GOT3 (cell line): ENCODE measurements around the gene PTBP1.
"Not testable (repeated sequence)": the region's sequence is repeated elsewhere in the genome, so short reads cannot be mapped to it uniquely, and the experiment has no call there.

Source experiments
- DNase-seq: peaks from one replicate; lab custom pipeline; 2025; ENCODE audit warnings: mixed read lengths; lab: John Stamatoyannopoulos, UW

The PTBP1 gene

GRCh38 chr19:827710-828321 is 30.6 kb downstream of the PTBP1 start, which contains the start of gene AZU1:
AZU1 (plus strand) TSS chr19:827837; CDS start chr19:827847, 10 bp downstream.
- no peak for DNase-seq

- DNase-seq, result no peak
These were observed 32.0 kb downstream of the PTBP1 start for GRCh38 chr19:829129-829758.

- DNase-seq, result no peak
These were observed 34.4 kb downstream of the PTBP1 start for GRCh38 chr19:831407-832369.

GRCh38 chr19:834216-834615 is 37.0 kb downstream of the PTBP1 start:
- no peak for DNase-seq

GRCh38 chr19:835210-835810 is 38.1 kb downstream of the PTBP1 start:
- DNase-seq, result no peak

- DNase-seq, result no peak
These were observed 43.4 kb downstream of the PTBP1 start, which contains the start of gene PRTN3 for GRCh38 chr19:840519-841206. PRTN3 (plus strand) TSS chr19:840999; CDS start chr19:841009, 10 bp downstream.

GRCh38 chr19:842802-843179 is 45.5 kb downstream of the PTBP1 start:
- not testable (repeated sequence) for DNase-seq

- DNase-seq, result no peak
These were observed 46.1 kb downstream of the PTBP1 start for GRCh38 chr19:843180-843835.

GRCh38 chr19:843836-844545 is 46.7 kb downstream of the PTBP1 start:
- no peak for DNase-seq

GRCh38 chr19:844546-844971 is 47.3 kb downstream of the PTBP1 start:
- DNase-seq, result no peak

- no peak for DNase-seq
These were observed 48.7 kb downstream of the PTBP1 start for GRCh38 chr19:845707-846521.

GRCh38 chr19:848386-848921 is 51.2 kb downstream of the PTBP1 start:
- no peak for DNase-seq

- DNase-seq, result not testable (repeated sequence)
These were observed 51.9 kb downstream of the PTBP1 start for GRCh38 chr19:849195-849594.

- DNase-seq, result peak; percentile 43
These were observed 53.1 kb downstream of the PTBP1 start for GRCh38 chr19:850221-850978.

GRCh38 chr19:850979-851335 is 53.7 kb downstream of the PTBP1 start:
- no peak for DNase-seq

- DNase-seq, result no peak
These were observed 55.1 kb downstream of the PTBP1 start, which contains the start of gene ELANE for GRCh38 chr19:852136-853013. ELANE (plus strand) TSS chr19:852303; CDS start chr19:852329, 26 bp downstream.

- DNase-seq, result no peak
These were observed 55.8 kb downstream of the PTBP1 start for GRCh38 chr19:853014-853585.
